Measurements from ENCODE around the gene EFCAB13.
"Not testable (repeated sequence)": the region's sequence is repeated elsewhere in the genome, so short reads cannot be mapped to it uniquely, and the experiment has no call there.

EFCAB13 gene

DNA sequence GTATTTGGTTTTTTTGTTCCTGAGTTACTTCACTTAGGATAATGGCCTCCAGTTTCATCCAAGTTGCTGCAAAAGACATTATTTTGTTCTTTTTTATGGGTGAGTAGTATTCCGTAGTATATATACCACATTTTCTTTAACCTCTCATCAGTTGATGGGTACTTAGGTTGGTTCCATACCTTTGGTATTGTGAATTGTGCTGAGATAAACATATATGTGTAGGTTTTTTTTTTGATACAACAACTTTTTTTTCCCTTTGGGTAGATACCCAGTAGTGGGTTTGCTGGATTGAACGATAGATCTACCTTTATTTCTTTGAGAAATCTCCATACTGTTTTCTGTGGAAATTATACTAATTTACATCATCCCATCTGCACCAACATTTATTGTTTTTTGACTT is 6.8 kb downstream of the EFCAB13 start:
- DNase-seq (ENCODE audit: low read depth) = no peak

DNA sequence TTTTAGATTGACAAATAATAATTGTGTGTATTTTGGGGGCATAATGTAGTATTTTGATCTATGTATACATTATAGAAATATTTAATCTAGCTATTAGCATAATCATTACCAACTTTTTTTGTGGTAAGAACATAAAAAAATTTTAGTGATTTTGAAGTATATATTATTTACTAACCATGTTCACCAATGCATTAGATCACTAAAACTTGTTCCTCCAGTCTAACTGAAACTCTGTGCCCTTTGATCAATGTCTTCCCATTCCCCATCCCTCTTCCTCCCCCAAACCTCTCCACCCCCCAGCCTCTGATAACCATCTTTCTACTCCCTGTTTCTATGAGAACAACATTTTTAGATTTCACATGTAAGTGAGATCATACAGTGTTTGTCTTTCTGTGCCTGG is 8.5 kb downstream of the EFCAB13 start:
- no peak for DNase-seq (ENCODE audit: low read depth)

DNA sequence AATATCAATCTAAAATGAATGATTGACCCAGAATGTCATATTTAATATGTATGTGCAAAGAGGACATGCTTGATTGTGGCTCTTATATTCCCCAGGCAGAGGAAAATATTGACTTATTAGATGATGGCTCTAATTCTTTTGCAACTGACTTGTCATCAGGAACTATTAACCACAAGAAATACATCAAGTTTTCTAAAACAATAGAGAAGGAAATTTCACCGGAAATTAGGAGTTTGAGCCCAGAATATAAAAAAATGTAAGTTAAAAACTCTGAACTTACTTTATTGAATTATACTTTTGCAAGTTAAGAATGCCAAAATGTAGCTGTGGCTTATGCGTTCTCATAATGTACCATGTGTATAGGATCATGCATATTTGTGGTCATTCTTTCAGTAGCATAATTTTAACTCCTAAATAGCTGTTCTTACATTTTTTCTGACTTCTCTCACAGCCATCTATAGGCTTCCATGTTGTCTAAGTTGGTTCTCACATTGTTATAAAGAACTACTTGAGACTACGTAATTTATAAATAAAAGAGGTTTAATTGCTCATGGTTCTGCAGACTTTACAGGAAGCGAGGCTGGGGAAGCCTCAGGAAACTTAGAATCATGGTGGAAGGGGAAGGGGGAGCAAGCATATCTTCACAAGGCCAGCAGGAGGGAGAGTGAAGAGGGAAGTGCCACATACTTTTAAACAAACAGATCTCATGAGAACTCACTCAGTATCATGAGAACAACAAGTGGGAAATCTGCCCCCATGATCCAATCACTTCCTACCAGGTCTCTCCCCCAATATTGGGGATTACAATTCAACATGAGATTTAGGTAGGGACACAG is 11.6 kb downstream of the EFCAB13 start:
- no peak for DNase-seq (ENCODE audit: low read depth)

DNA sequence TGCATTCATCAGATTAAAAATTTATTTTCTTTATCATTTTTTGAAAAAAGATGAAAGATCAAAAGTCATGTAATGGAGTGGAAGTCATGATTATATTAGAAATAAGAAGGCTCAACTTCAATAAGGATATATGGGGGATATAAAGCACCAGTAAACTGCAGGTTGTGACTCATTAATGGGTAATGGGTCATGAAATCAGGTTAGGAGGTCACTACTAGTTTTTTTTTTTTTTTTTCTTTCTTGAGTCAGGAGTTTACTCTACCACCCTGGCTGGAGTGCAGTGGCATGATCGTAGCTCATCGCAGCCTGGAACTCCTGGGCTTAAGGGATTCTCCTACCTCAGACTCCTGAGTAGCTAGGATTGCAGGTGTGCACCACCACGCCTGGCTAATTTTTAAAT is 14.3 kb downstream of the EFCAB13 start:
- DNase-seq (ENCODE audit: low read depth) = no peak

DNA sequence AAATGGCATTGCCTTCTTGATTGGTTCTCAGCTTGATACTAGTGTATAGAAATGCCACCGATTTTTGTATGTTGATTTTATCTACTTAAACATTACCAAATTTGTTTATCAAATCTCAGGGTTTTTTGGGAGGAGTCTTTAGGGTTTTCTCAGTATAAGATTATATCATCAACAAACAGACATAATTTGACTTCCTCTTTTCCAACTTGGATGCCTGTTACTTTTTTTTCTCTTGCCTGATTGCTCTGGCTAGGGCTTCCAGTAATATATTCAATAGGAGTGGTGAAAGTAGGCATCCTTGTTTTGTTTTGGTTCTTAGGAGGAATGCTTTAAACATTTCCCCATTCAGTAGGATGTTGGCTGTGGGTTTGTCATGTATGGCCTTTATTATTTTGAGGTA is 29.1 kb downstream of the EFCAB13 start:
- no peak for DNase-seq (ENCODE audit: low read depth)

DNA sequence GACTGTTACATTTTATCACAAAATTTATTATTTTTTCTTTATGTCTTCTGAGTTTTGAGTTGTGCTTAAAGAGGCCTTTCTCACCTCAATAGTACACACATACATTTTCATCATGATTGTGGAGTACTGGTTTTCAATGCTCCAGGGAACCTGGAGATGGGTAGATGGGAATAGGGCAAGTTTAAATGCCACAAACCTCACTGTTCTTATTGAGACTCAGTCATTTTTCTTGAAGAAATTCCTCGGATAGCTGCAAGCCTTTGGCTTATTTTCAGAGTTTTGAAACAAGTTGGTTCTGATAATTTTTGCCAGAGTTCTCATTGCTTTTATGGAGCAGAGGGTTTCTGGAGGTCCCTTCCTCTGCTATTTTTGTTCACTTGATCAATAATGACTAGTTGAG is 34.9 kb downstream of the EFCAB13 start:
- DNase-seq (ENCODE audit: low read depth) = no peak

DNA sequence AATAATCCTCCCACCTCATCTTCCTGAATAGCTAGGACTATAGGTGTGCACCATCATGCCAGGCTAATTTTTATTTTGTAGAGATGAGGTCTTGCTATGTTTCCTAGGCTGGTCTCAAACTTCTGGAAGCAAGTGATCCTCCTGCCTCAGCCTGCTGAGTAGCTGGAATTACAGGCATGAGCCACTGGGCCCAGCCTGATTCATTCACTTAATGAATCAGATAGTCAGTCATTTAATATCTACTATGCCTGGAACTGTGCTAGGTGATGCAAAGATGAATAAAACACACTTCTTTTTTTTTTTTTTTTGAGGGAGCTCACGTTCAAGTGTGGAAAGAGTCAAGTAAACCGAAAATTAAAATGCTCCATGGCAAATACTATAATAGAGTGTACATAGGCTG is 39.4 kb downstream of the EFCAB13 start:
- DNase-seq (ENCODE audit: low read depth) = no peak

DNA sequence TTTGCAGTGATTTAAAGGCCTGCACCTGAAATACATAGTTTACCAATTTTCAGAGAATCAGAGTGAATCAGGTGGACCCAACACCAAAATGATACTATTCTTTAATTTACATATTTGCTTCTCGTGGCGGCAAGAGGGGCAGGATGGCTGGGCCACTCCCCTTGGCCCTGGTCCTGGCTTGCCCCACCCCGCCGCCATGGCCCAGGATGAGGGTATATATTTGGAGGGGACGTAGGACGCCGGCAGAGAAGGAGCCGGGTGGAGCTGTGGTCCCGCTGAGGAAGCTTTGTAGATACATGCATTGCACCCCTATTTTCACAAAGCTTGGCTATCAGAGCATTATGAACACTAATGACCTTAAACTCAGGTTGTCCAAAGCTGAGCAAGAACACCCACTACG is 43.5 kb downstream of the EFCAB13 start:
- no peak for DNase-seq (ENCODE audit: low read depth)

DNA sequence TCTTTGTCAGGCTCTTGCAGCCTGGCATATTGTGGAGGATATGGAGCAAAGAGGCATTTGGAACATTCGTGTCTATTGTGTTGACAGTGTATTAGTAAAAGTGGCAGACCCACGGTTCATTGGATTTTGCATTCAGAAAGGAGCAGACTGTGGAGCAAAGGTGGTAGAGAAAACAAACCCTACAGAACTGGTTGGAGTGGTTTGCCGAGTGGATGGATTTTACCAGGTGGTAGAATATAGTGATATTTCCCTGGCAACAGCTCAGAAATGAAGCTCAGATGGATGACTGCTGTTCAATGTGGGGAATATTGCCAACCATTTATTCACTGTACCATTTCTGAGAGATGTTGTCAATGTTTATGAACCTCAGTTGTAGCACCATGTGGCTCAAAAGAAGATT is 44.5 kb downstream of the EFCAB13 start:
- DNase-seq (ENCODE audit: low read depth) = no peak

DNA sequence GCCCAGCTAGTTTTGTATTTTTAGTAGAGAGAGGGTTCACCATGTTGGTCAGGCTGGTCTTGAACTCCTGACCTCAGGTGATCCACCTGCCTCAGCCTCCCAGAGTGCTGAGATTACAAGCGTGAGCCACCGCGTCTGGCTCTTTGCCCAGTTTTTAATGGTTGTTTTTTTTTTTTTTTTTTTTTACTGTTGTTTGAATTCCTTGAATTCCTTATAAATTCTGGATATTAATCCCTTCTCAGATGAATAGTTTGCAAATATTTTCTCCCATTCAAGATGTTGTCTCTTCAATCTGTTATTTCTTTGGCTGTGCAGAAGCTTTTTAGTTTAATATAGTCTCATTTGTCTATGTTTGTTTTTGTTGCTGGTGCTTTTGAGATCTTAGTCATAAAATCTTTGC is 47.1 kb downstream of the EFCAB13 start:
- DNase-seq (ENCODE audit: low read depth) = not testable (repeated sequence)

DNA sequence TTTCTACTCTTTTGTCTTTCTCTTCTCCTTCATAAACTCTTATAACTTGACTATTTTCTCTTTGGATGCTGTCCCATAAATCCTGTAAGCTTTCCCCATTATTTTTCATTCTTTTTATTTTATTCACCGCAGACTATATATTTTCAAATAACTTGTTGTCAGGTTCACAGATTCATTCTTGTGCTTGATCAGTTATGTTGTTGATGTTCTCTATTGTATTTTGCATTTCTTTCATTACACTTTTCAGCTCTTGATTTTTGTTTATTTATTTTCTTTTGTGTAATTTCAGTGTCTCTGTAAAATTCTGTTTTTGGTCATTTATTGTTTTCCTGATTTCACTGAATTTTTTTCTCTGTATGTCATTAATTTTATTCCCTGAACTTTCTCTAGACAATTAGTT is 49.2 kb downstream of the EFCAB13 start:
- no peak for DNase-seq (ENCODE audit: low read depth)

DNA sequence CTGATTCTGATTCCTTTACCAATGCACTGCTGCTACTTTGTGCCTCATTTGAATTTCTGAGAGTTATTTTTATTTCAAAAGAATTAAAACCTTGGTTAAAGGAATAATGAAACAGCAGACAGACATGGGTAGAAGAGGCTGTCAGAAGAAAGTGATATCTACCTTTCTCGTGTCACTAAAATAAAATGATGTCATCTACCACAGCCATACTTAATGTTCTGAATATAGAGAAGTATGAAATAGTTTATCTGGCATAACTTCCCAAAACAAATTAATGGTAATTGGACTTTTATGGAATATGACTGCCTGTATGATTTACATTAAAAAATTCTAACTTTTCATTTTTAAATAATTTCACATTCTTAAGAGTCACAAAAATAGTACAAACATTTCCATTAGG is 52.5 kb downstream of the EFCAB13 start:
- DNase-seq (ENCODE audit: low read depth) = no peak

DNA sequence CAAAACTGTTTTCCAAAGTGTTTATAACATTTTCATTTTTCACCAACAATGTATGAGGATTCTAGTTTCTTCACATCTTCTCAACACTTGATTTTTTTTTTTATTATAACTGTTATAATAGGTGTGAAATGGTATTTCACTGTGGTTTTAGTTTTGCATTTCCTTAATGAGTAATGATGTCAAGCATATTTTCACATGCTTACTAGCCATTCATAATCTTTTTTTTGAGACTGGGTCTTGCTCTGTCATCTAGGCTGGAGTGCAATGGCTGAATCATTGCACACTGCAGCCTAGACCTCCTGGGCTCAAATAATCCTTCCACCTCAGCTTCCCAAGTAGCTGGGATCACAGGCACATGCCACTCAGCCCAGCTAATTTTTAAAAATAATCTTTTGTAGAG is 65.1 kb downstream of the EFCAB13 start:
- DNase-seq (ENCODE audit: low read depth) = no peak

DNA sequence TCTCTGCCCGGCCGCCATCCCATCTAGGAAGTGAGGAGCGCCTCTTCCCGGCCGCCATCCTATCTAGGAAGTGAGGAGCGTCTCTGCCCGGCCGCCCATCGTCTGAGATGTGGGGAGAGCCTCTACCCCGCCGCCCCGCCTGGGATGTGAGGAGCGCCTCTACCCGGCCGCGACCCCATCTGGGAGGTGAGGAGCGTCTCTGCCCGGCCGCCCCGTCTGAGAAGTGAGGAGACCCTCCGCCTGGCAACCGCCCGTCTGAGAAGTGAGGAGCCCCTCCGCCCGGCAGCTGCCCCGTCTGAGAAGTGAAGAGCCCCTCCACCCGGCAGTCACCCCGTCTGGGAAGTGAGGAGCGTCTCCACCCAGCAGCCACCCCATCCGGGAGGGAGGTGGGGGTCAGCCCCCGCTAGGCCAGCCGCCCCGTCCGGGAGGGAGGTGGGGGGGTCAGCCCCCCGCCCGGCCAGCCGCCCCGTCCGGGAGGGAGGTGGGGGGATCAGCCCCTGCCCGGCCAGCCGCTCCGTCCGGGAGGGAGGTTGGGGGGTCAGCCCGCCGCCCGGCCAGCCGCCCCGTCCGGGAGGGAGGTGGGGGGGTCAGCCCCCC is 73.9 kb downstream of the EFCAB13 start:
- not testable (repeated sequence) for DNase-seq (ENCODE audit: low read depth)

DNA sequence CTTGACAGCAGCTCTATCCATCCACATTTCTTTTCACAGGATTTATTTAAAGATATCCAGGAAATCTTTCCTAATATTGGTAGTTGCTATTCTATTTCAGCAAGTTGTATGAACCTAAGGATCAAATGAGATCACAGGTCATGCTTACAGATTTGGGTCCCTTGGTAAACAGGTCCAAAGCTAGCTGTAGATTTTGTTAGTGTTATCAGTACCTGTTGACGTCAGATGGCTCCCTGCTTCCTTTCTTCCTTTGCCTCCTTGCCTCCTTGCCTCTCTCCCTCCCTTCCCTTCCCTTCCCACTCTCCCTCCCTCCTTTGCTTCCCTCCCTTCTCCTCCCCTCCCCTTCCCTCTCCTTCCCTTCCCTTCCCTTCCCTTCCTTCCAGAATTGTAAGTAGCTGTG is 76.6 kb downstream of the EFCAB13 start:
- no peak for DNase-seq (ENCODE audit: low read depth)

DNA sequence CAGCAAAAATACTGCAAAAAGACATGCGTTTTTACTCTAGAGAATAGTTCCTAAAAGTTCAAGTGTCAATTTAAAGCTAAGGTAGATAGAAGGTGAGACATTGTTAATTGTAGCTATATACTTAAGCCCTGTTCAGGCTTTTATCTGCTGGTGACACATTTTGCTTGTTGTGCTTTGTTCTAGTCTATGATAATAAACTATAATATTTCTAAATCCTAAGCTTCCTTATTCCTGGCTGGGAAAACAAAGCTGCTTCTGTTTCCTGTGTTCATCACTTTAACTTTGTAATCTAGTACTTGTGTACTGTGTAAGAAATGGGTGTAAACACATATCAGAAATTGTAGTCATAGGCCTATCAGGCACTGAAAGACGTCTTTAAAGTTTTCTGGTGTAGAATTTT is 77.3 kb downstream of the EFCAB13 start:
- no peak for DNase-seq (ENCODE audit: low read depth)

DNA sequence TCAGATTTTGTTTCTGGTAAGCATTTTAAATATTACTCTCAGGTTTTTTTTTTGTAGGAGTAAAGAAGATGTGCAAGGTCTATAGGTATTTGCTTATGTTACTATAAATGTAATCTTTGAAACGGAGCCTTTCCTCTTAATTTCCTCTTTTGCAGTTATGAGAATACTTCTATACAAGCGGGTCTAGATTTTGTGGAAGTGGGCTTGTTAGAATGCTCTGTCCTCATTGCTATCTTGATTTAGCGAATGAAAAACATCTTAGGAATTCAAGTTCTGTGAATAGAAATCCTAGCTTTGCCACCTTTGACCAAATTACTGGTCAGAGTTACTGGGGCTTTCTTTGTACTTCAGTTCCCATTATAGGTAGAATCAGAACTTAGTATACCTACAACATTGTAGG is 80.3 kb downstream of the EFCAB13 start:
- no peak for DNase-seq (ENCODE audit: low read depth)

DNA sequence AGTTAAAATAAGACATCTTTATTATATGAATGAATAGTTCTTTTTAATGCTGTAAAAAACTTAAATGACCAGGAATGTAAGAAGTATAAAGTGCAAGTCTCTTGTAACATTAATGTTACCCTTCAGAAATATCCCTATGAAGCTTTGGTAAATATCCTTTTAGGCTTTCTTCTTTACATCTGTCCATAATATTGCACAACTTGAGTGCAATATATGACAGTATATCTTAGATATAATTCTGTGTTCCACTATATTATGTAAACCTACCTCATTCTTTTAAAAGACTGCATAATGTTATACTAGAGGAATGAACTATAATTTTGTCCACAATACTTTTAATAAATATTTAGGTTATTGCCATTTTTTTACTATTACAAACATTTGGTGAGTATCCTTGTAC is 81.1 kb downstream of the EFCAB13 start:
- DNase-seq (ENCODE audit: low read depth) = no peak

DNA sequence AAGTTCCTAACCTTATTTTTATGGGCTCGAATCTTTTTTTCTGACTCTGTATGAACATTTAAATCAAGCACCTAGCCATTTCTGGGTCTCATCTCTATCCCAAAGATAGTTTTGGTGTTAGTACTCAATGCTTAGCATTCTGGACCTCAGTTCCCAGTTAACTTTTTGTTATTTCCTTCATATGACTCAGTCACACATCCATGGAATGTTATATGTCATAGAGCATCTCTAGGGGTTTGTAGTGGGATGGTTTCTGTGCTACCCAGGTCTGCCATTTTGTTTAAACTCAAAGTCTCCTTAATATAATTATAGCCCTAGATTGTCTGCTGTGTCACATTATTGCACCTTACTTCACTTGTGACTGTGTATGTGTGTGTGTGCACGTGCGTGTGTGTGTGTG is 90.1 kb downstream of the EFCAB13 start:
- DNase-seq (ENCODE audit: low read depth) = no peak

DNA sequence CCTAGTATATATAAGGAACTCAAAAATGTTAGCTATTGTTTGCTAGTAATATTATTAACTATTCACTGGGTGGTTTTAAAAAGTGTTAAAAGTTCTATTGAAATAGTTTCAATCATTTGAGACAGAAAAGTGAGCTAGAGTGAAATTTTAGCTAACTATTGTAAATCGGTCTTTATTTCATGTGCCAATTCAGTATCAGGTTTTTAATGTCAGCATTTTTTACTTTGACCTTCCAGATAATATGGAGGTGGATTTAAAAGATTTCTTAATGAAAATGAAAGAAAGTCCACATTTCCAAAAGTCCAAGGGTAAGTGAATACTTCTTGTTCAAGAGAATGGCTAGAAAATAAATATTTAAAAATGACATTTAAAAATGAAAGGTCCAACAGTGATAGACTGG is 90.9 kb downstream of the EFCAB13 start:
- DNase-seq (ENCODE audit: low read depth) = no peak

DNA sequence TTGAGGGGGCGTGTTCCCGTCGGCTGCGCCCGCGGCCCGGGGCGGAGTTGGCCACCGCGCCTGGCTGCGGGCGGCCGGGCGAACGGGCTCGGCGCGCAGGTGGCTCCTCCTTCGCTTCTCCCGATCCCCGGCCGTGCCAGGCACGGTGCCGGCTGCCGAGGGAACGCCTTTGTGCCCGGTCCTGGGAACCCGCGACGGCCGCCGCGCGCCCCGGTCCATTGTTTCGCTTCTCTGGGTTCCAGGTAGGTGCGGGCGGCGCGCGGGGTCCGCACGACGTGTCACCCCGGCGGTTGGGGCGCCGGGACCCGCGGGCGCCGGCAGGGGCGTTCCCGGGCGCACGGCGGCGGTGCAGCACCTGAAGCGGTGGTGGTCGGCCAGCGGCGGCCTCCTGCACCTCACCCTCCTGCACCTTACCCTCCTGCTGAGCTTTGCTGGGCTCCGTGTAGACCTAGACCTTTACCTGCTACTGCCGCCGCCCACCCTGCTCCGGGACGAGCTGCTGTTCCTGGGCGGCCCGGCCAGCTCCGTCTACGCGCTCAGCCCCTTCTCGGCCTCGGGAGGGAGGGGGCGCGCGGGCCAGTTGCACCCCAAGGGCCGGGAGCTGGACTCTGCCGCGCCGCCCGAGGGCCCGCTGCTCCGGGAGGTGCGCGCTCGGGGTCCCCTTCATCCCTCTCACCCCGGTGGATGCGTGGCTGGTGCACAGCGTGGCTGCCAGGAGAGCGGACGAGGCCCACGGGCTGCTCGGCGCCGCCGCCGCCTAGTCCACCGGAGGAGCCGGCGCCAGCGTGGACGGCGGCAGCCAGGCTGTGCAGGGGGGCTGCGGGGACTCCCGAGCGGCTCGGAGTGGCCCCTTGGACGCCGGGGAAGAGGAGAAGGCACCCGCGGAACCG is 99.9 kb downstream of the EFCAB13 start:
- no peak for DNase-seq (ENCODE audit: low read depth)

DNA sequence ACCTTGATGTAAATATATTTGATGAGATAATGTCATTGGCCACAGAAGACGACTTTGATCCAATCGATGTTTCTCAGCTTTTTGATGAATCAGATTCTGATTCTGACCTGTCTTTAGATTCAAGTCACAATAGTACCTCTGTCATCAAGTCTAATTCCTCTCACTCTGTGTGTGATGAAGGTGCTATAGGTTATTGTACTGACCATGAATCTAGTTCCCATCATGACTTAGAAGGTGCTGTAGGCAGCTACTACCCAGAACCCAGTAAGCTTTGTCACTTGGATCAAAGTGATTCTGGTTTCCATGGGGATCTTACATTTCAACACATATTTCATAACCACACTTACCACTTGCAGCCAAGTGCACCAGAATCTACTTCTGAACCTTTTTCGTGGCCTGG is 101.5 kb downstream of the EFCAB13 start:
- not testable (repeated sequence) for DNase-seq (ENCODE audit: low read depth)
